Measurements from ENCODE around the gene NELFE.
"Not testable (repeated sequence)": the region's sequence is repeated elsewhere in the genome, so short reads cannot be mapped to it uniquely, and the experiment has no call there.

DNA sequence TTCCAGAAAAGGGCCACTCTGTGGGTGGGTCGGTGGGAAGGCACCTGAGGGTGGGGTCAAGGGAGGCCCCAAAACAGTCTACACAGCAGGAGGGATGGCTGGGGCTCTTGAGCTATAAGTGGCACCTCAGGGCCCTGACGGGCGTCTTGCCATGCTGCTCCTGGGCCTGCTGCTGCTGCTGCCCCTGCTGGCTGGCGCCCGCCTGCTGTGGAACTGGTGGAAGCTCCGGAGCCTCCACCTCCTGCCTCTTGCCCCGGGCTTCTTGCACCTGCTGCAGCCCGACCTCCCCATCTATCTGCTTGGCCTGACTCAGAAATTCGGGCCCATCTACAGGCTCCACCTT, 46.7 kb upstream of the NELFE start:
- TF ChIP-seq POLR2A (IDR thresholded peaks at IDR 0.05): not testable (repeated sequence)
- TF ChIP-seq, protein P1, sequence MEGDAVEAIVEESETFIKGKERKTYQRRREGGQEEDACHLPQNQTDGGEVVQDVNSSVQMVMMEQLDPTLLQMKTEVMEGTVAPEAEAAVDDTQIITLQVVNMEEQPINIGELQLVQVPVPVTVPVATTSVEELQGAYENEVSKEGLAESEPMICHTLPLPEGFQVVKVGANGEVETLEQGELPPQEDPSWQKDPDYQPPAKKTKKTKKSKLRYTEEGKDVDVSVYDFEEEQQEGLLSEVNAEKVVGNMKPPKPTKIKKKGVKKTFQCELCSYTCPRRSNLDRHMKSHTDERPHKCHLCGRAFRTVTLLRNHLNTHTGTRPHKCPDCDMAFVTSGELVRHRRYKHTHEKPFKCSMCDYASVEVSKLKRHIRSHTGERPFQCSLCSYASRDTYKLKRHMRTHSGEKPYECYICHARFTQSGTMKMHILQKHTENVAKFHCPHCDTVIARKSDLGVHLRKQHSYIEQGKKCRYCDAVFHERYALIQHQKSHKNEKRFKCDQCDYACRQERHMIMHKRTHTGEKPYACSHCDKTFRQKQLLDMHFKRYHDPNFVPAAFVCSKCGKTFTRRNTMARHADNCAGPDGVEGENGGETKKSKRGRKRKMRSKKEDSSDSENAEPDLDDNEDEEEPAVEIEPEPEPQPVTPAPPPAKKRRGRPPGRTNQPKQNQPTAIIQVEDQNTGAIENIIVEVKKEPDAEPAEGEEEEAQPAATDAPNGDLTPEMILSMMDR (IDR thresholded peaks at IDR 0.05): not testable (repeated sequence)

Data from Peyer's patch (tissue), 4 donors.